ENCODE data around the gene ZFP62.
"Not testable (repeated sequence)": the region's sequence is repeated elsewhere in the genome, so short reads cannot be mapped to it uniquely, and the experiment has no call there.

The ZFP62 gene

DNA sequence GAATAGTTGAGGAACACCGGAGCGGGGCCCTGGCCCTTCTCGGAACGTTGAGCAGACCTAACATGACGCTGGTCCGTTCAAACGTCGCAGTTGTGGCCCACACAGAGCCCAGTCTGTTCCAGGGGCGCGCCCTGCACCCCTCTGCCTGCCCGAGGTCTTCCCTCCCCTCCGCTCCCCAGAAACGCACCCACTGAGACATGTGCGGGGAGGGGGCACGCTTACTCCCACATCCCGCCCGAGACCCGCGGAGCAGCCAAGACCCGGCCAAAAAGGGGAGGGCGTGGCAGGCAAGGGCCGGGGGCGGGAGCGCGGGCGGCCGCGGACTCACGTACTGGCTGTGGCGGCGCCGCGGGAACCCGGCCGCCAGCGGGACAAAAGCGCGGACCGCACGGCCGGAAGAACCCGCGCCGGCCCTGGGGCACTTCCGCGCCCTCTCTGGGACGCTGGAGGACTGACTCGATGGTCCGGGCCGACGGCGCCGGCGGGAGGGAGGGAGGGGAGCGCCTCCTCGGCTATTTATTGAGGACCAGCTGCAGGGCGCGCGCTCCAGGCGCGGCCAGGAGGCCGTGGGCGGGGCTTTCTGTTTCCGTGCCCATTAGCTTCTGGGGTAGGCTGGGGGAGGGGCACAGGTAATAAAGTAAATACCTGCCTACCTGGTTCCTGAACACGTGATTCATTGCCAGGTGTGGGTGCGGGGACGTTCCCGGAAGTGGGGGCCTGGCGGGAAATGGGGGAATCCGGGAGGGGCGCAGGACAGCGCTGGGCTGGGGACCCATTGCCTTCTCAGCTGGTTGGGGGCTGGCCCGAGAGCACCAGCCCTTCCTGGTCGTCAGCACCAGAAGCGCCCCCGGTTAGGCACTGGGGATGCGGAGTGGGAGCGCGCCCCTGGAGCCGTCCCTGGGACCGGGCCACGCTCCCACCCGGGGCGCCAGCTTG lies at the start of gene ZFP62:
Gene ZFP62 (minus strand): TSS at position 390 of the 936 bp plus-strand sequence. CDS start 57 bp downstream, at position 333.
- DNase-seq (ENCODE audit: low read depth in 2 of 2) = peak; percentile 81 to 82

DNA sequence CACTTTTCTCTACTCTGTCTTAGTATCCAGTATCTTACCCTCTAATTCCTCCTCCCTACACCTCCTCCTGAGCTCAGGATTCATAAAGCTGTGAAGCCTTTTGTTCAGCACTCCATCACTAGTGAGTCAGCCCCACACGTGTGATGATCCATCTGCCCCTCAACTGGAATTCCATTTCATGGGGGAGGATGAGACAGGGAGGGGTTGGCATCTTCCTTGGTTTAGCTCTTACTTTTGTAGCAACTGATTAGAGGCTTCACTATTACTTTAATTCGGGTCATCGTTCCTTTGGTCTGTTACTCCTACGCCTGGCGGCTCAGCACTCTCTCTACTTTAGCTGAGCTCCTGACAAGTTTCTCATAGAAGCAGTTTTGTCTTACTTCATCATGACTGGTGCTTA lies 49.7 kb upstream of the ZFP62 start:
- no peak for DNase-seq (ENCODE audit: low read depth in 2 of 2)

DNA sequence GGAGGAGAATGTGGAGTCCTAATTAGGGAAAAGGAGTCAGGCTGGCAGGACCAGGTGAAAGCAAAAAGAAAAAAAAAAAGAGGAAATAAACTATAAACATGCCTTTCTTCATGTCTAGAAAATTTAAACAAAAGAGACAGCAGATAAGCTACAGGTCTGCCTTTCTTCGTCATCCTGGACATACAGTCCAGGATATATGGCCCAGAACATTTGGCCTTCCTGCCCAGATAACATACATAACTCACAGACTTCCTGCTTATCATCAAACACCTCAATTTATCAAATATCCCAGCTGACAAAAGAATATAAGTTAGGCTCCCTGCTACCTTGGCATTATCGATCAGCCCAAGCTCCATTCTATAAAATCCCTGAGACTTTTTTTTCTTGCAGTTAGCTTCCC lies 49.1 kb upstream of the ZFP62 start:
- no peak for DNase-seq (ENCODE audit: low read depth in 2 of 2)

DNA sequence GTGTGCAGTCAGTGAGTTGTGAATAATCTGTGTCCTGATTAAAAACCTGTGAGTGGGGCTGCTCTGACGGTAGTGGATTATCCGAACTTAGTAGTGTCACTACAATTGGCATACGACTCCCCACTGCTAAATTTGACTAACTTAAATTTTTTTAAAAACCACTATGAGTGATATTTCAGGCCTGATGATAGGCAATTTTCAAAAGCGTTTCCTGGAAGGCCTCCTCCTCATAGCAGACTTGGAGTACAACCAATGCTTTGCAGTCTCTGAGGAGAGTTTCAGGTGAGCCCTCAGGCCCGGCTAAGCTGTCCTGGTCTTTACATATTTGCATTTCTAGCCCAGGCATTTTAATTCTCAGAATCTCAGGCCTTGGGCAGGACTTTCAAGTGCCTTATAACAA lies 48.7 kb upstream of the ZFP62 start:
- DNase-seq (ENCODE audit: low read depth in 2 of 2) = no peak

DNA sequence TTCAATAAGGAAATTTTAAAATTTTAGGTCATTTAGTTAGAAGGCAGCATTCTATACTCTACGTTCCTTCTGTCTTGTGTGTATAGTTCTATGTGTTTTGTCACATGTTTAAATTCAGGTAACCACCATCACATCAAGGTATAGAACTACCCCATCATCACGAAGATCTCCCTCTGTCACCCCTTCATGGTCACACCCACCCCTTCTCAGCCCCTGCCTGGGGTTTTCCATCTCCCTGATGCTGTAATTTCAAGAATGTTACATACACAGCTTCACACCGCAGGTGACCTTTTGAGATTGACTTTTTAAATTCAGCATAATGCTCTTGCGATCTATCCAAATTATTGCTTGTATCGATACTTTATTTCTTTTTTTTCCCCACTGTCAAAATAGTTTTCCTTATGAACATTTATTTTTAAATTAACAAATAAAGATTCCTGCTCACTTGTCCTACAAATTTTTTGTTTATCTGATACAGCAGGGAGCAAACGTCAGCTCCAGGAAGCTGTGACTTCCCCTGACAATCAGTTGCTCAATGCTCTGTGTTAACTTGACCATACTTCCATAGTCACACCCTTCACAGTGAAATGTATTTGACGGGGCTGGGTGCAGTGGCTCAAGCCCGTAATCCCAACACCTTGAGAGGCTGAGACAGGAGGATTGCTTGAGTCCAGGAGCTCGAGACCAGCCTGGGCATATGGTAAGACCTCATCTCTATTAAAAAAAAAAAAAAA lies 48.1 kb upstream of the ZFP62 start:
- DNase-seq (ENCODE audit: low read depth in 2 of 2) = no peak

DNA sequence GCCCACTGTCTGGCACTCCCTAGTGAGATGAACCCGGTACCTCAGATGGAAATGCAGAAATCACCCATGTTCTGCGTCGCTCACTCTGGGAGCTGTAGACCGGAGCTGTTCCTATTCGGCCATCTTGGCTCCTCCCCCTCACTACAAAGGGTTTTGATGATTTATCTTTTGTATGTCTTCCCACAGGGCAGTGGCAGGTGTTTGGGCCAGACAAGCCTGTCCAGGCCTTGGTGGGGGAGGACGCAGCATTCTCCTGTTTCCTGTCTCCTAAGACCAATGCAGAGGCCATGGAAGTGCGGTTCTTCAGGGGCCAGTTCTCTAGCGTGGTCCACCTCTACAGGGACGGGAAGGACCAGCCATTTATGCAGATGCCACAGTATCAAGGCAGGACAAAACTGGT lies 47.3 kb upstream of the ZFP62 start:
- DNase-seq (ENCODE audit: low read depth in 2 of 2) = no peak

DNA sequence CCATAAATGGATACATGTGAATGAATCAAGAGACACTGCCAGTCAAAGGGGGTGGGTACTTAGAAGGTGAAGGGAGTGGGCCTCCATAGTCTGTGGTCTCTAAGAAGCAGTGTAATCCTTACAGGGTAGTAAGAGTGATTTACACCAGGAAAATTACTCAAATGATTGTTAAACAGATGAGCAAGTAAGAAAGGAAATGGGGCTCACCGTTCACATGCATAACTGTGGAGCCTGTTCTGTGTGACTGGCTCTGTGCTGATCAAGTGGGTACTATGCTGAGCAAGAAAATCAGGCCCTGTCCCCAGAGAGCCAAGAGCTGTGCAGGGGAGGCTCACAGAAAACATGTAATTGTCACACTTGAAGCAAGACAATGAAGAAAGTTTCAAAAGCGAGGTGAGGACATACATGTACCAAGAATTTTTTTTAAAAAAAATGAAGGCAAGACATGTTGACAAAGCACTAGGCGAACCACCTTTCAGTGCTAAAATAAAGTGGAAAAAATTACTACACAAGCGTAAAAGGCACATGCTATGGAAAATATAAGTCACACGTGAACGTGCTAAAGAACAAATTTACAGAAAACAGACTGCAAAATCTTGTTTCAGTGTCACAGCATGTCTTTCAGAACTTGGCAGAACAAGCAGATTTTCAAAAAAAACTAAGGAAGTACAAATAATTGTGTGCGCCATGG lies 40.4 kb upstream of the ZFP62 start:
- no peak for DNase-seq (ENCODE audit: low read depth in 2 of 2)

DNA sequence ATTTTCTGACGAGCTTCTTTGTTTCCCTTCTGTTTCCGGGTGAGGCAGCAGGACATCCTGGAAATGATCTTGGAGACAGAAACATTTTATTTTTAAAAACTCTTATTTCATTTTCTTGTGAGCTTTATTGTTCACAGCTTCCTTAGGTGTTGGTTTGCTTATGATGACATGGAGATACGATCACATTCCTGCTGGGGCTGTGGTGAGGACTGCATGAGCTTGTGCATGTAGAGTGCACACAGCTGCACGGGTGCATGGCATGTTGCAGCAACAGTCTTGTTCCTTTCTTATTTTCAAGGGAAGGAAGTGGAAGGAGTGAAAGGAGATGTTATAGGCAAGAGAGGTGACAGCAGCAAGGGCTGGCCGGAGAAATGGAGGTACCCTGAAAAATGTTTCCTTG lies 39.1 kb upstream of the ZFP62 start:
- no peak for DNase-seq (ENCODE audit: low read depth in 2 of 2)

DNA sequence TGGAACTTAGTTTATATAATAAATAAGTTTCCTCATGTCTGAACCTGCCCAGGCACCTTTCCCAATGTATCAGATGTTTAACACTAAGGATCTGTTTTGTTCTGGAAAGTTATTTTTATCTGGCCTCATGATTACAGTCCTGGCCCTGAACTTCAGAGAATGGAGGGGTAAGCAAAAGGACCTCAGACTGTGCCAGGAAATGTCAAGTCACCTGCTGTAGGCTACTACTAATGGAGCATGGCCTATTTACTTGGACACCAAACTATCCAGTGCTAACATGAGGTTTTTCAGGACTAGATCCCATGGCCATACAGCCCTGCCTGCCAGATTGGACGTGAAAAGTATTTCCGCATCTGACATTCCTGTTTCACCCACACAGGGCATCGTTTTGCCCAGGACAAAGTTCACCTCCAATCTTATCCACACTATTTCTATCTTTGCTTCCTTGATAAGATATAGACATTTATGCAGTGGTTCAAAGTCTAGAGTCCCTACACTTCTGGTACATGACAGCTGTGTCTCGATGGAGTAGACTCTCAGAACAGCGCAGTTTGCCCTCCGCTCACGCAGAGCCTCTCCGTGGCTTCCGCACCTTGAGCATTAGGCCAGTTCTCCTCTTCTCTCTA lies 37.7 kb upstream of the ZFP62 start, which contains the start of gene BTNL8:
Gene BTNL8 (plus strand): TSS at position 539 of the 626 bp plus-strand sequence. CDS start 152 bp downstream, outside the sequence.
- DNase-seq (ENCODE audit: low read depth in 2 of 2) = no peak

DNA sequence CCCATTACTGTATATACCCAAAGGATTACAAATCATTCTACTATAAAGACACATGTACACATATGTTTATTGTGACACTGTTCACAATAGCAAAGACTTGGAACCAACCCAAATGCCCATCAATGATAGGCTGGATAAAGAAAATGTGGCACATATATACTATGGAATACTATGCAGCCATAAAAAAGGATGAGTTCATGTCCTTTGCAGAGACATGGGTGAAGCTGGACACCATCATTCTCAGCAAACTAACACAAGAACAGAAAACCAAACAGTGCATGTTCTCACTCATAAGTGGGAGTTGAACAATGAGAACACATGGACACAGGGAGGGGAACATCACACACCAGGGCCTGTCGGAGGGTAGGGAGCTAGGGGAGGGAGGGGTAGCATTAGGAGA lies 34.3 kb upstream of the ZFP62 start:
- not testable (repeated sequence) for DNase-seq (ENCODE audit: low read depth in 2 of 2)

DNA sequence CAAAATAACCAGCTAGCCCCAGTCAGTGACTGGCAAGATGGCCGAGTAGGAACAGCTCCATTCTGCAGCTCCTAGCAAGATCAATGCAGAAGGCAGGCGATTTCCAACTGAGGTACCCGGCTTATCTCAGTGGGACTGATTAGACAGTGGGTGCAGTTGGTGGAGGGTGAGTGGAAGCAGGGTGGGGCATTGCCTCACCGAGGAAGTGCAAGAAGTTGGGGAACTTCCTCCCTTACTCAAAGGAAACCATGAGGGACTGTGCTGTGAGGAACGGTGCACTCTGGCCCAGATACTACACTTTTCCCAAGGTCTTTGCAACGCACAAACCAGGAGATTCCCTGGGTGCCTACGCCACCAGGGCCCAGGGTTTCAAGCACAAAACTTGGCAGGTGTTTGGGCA lies 28.3 kb upstream of the ZFP62 start:
- DNase-seq (ENCODE audit: low read depth in 2 of 2) = no peak

DNA sequence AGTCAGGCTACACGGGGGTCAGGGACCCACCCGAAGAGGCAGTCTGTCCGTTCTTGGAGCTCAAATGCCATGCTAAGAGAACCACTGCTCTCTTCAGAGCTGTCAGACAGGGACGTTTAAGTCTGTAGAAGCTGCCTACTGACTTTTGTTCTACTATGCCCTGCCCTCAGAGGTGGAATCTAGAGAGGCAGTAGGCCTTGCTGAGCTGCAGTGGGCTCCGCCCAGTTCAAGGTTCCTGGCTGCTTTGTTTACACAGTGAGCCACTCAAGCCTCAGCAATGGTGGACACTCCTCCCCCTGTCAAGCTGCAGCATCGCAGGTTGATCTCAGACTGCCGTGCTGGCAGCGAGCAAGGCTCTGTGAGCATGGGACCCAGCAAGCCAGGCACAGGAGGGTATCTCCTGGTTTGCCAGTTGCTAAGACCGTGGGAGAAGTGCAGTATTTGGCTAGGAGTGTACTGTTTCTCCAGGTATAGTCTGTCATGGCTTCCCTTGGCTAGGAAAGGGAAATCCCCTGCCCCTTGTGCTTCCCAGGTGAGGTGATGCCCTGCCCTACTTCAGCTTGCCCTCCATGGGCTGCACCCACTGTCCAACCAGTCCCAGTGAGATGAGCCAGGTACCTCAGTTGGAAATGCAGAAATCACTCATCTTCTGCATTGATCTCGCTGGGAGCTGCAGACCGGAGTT lies 24.9 kb upstream of the ZFP62 start:
- DNase-seq (ENCODE audit: low read depth in 2 of 2) = not testable (repeated sequence)

DNA sequence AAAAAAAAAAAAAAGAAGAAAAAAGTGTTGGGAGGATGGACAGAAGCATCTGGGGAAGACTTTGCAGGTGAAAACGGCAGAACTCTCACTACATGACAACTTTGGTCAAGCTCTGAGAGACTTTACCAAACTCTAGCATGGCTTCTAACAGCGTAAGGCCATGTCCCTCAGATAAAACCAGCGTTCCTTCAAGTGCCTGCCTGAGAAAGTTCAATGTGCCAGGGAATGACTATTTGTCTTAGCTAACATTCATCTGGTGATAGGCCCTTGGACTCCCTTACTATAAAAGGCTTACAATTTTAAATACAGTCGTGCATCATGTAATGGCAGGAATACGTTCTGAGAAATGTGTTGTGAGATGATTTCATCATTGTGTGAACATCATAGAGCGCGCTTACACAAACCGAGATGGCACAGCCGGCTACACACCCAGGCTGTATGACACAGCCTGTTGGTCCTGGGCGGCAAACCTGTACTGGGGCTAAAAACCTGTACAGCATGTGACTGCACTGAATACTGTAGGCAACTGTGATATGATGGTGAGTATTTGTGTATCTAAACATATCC lies 14.9 kb upstream of the ZFP62 start:
- no peak for DNase-seq (ENCODE audit: low read depth in 2 of 2)

DNA sequence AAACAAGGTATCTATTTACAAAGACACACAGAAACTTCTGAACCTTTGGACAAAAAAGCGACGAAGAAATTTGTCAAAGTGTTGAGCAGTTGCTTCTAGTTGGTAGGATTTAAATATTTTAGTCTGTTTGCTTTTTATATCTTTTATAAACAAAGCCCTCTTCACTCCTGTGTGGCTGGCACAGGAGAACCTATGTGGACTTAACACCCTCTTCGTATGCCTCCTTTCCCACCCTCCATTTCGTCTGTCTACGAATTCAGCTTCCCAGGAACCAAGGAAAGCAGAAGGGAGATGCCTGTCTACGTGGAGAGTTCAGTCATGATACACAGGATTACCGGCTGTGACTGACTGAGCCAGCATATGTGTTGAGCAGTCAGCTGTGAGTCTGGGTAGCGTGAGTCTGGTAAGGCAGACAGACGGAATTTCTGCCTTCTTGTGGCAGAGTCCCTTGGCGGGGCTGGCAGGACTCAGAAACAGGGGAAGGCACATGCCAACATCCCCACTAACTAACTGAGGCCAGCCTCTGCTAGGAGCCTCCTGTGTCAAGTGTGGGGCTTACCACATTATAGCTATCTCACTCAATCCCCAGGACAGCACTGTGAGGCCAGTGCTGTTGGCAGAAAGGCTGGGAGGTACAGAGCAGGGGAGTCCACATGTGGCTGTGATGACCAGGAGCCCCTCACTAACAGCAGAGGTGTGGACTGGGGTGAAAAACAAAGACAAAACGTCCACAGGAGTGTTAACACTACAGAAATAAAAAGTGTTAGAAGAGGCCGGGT lies 13.9 kb upstream of the ZFP62 start:
- DNase-seq (ENCODE audit: low read depth in 2 of 2) = no peak

DNA sequence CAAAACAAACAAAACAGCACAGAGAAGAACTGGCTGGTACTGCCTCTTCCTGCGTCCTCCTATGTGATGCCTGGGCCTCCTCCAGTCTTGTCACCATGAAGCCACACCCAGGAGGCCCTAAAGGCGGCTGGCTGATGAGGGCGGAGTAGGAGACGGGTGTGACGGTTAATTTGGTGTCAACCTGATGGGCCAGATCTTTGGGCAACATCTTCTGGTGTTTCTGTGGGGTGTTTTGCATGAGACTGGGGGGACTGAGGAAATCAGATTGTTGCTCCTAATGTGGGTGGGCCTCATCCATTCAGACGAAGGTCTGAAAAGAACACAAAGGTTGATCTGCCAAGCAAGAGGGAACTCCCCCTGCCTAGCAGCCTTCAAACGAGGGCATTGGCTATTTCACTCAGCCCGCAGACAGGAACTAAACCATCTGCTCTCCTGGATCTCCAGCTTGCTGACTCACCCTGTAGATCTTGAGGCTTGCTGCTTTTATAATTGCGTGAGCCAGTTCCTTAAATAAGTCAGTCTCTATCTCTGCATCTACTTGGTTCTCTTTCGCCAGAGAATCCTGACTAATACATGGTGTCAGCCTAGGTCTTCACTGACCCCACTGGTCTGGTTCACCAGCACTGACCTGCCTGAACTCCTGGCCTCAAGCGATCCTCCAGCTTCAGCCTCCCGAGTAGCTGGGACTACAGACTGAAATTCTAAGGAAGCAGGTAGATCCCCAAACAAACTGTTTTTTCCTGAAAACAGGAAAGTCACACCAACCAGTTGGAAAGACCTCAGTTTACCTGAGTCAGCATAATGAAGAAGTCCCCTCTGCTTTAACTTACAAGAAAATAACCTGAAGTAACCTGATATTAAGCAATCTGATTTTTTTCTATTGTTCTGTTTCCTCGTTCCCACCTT lies 12.8 kb upstream of the ZFP62 start:
- DNase-seq (ENCODE audit: low read depth in 2 of 2) = no peak

DNA sequence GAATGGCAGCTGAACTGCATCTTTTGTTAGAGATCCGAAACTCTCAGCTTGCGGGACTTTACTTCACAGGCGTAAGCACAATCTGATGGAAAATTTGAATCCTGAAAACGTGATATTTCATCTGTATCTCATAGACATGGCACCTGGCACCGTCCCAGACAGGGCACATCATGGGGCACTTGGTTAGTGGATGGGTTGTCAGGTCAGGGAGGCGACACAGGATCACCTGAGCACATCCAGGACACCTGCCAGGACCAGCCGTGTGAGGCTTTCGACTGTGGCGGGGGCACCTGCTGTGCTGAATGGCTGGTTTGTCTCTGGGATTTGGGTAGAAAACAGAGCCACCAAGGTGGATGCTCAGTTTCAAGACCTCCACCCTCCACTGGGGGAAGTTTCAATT lies 11.3 kb upstream of the ZFP62 start:
- no peak for DNase-seq (ENCODE audit: low read depth in 2 of 2)

DNA sequence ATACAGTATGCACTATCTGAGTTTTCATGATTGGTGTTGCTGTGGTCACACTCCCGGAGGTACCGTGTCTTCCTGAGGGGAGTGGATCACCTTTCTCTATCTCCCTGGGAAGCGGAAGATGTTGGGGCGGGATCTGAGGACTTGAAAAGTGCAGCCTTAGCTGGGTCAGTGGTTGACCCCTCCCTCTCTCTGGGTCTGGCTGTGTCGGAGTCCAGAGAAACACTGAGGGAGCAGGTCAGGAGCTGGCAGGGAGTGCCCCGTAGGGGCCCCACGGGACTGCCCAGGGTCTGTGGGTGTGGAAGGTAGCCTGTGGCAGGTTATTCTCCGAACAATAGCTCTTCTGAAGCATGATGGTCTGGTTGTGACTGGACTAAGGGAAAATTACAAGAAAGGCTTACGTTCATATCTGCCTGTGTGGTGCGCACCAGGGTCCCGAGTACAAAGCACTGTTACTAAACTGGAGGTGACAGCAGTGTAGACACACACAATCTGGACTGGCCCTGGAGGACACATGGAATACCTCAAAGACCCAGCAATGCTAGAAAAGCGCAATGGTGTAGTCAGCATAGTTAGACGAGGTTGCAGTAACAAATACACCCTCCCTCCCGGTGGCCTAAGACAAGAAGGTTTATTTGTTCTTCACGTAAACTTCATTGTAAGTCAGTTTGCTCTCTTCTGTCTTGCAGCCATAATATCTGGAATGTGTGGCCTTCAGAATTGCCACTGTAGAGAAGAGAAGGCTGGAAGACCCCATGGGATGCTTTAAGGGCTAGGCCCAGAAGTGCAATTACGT lies 9.4 kb upstream of the ZFP62 start:
- DNase-seq (ENCODE audit: low read depth in 2 of 2) = no peak

DNA sequence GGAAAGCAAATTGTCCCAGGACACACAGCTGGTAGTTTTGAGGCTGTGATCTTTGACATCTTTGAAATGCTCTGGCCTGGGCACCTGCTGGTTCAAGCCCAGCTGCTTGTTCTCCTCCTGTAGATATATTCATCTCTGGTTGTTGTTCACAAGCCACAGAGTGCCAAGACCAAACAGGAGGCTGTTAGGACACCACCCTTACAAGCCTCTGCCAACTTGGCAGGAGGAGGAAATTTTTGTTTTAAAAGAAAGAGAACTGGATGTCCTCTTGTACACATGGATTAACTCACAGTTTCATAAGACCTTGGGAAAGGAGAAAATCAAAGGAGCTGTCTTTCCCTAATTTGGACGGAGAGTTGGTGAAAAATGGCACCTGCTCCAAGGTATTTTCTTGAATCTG lies 8.5 kb upstream of the ZFP62 start:
- DNase-seq (ENCODE audit: low read depth in 2 of 2) = no peak

Data from stimulated activated CD8-positive, alpha-beta memory T cell treated with anti-CD3 and anti-CD28 coated beads, Interleukin-2, amount 100 ng/mL, for 48 hours (primary cell).